ENCODE results near the gene NAXE.

Gene NAXE

GRCh38 chr1:156591181-156591431 lies 470 bp upstream of the NAXE start:
- Histone ChIP-seq H3K27me3 (ENCODE audit: control insufficient read depth in 2 of 2, insufficient read depth in 2 of 2, low read length in 2 of 2) (no peaks in the 10 kb centered on the region), H3K4me3 (ENCODE audit: low read length in 2 of 2) (peak overlapping the region; percentile 66 to 96), H3K9me3 (ENCODE audit: control insufficient read depth in 2 of 2, low read length in 2 of 2) (no peaks in the 10 kb centered on the region), H3K9ac (ENCODE audit: low read depth in 1 of 2, low read length in 2 of 2) (peak overlapping the region; percentile 79 to 96), H3K36me3 (ENCODE audit: control insufficient read depth in 2 of 2, insufficient read depth in 2 of 2, low read length in 2 of 2) (peaks cover 10 to 25% of the 10 kb centered on the region in 2 donors), H3K27ac (ENCODE audit: low read depth in 2 of 2, low read length in 2 of 2) (peak overlapping the region; percentile 81 to 88), H3K4me1 (ENCODE audit: control insufficient read depth in 2 of 2, insufficient read depth in 2 of 2, low read length in 2 of 2) (peaks cover 11 to 12% of the 10 kb centered on the region in 2 donors)

DNA sequence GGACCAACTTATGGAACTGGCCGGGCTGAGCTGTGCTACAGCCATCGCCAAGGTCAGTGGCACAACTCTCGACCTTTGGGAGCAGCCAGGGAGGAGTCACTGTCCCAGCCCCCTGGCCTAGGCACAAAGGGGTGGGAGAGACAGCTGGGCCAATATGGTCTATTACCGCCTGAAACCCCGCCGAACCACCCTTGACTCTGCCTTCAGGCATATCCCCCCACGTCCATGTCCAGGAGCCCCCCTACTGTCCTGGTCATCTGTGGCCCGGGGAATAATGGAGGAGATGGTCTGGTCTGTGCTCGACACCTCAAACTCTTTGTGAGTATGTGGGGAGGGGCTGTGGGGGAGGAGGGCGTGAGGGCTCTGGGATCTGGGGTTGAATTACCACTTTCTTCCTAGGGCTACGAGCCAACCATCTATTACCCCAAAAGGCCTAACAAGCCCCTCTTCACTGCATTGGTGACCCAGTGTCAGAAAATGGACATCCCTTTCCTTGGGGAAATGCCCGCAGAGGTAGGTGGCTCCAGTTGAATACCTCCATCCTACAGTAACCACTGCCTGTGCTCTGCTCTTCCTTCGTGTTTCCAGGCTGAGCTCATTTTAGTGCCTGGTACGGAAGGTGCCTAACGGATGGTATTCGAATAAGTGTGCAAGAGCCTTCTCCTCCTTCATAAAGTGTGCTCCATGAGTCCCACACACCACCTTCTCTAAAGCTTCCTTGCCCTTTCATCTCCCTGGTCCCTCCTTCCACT lies 758 bp downstream of the NAXE start:
- H3K4me1 ChIP-seq (ENCODE audit: control insufficient read depth in 2 of 2, insufficient read depth in 2 of 2, low read length in 2 of 2), result peaks cover 11 to 12% of the 10 kb centered on the region in 2 donors
- peak overlapping the region; percentile 79 to 86 for H3K9ac ChIP-seq (ENCODE audit: low read depth in 1 of 2, low read length in 2 of 2)
- no peaks in the 10 kb centered on the region for H3K9me3 ChIP-seq (ENCODE audit: control insufficient read depth in 2 of 2, low read length in 2 of 2)
- peak overlapping the region; percentile 66 to 81 for H3K4me3 ChIP-seq (ENCODE audit: low read length in 2 of 2)
- H3K27me3 ChIP-seq (ENCODE audit: control insufficient read depth in 2 of 2, insufficient read depth in 2 of 2, low read length in 2 of 2), result no peaks in the 10 kb centered on the region
- H3K36me3 ChIP-seq (ENCODE audit: control insufficient read depth in 2 of 2, insufficient read depth in 2 of 2, low read length in 2 of 2), result peaks cover 16 to 37% of the 10 kb centered on the region in 2 donors
- peak overlapping the region; percentile 81 to 88 for H3K27ac ChIP-seq (ENCODE audit: low read depth in 2 of 2, low read length in 2 of 2)

DNA sequence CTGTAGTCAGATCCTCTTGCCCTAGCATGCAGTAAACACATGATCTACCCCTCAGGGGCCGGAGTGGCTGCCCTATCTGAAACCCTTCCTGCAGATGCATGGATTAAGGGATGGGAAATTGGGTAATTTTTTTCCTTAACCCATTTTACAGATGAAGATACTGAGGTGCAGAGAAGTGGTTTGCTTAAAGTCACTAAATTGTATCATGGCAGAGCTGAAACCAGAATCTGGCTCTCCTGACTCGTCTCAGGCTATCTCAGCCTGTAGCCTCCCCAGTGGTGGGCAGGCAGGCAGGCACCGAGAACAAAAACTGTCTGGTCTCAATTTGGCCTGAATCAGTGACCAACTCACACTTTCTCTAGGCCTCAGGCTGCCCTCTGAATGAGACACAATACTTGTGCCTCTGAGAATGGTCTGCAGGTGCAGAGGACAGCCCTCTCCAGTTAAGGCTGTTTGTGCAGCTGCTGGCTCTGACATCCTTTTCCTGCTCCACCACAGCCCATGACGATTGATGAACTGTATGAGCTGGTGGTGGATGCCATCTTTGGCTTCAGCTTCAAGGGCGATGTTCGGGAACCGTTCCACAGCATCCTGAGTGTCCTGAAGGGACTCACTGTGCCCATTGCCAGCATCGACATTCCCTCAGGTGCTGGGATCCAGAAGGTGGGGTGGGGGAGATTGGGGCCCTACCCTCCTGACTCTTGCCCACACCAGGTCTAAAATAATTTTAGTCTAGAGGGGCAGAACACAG lies 1.5 kb downstream of the NAXE start:
- peaks cover 23 to 44% of the 10 kb centered on the region in 2 donors for H3K36me3 ChIP-seq (ENCODE audit: control insufficient read depth in 2 of 2, insufficient read depth in 2 of 2, low read length in 2 of 2)
- H3K9ac ChIP-seq (ENCODE audit: low read depth in 1 of 2, low read length in 2 of 2), result peak overlapping the region in 1 of 2 donors; percentile 14
- no peaks in the 10 kb centered on the region for H3K27me3 ChIP-seq (ENCODE audit: control insufficient read depth in 2 of 2, insufficient read depth in 2 of 2, low read length in 2 of 2)
- H3K4me1 ChIP-seq (ENCODE audit: control insufficient read depth in 2 of 2, insufficient read depth in 2 of 2, low read length in 2 of 2), result peaks cover 11 to 12% of the 10 kb centered on the region in 2 donors
- no peaks in the 10 kb centered on the region for H3K9me3 ChIP-seq (ENCODE audit: control insufficient read depth in 2 of 2, low read length in 2 of 2)
- no peak overlapping the region for H3K4me3 ChIP-seq (ENCODE audit: low read length in 2 of 2)
- H3K27ac ChIP-seq (ENCODE audit: low read depth in 2 of 2, low read length in 2 of 2), result no peak overlapping the region

DNA sequence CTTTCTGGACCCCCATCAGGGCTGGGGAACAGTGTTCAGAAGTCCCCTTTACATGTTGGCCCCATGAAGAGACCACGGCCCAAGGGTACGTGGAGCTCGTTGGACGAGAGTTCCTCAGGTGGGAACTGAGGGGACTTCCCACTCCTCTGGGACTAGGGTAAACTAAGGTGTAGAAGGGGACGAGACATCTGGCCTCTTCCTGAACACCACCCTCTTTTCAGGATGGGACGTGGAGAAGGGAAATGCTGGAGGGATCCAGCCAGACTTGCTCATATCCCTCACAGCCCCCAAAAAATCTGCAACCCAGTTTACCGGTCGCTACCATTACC lies 2.0 kb downstream of the NAXE start:
- Histone ChIP-seq H3K4me1 (ENCODE audit: control insufficient read depth in 2 of 2, insufficient read depth in 2 of 2, low read length in 2 of 2) (peaks cover 11 to 12% of the 10 kb centered on the region in 2 donors), H3K4me3 (ENCODE audit: low read length in 2 of 2) (no peak overlapping the region), H3K9ac (ENCODE audit: low read depth in 1 of 2, low read length in 2 of 2) (peak overlapping the region in 1 of 2 donors; percentile 14), H3K36me3 (ENCODE audit: control insufficient read depth in 2 of 2, insufficient read depth in 2 of 2, low read length in 2 of 2) (peaks cover 27 to 48% of the 10 kb centered on the region in 2 donors), H3K9me3 (ENCODE audit: control insufficient read depth in 2 of 2, low read length in 2 of 2) (no peaks in the 10 kb centered on the region), H3K27ac (ENCODE audit: low read depth in 2 of 2, low read length in 2 of 2) (no peak overlapping the region), H3K27me3 (ENCODE audit: control insufficient read depth in 2 of 2, insufficient read depth in 2 of 2, low read length in 2 of 2) (no peaks in the 10 kb centered on the region)

GRCh38 chr1:156594190-156594589 lies 2.6 kb downstream of the NAXE start:
- Histone ChIP-seq H3K9me3 (ENCODE audit: control insufficient read depth in 2 of 2, low read length in 2 of 2) (no peaks in the 10 kb centered on the region), H3K4me3 (ENCODE audit: low read length in 2 of 2) (no peak overlapping the region), H3K27me3 (ENCODE audit: control insufficient read depth in 2 of 2, insufficient read depth in 2 of 2, low read length in 2 of 2) (no peaks in the 10 kb centered on the region), H3K27ac (ENCODE audit: low read depth in 2 of 2, low read length in 2 of 2) (no peak overlapping the region), H3K9ac (ENCODE audit: low read depth in 1 of 2, low read length in 2 of 2) (no peak overlapping the region), H3K36me3 (ENCODE audit: control insufficient read depth in 2 of 2, insufficient read depth in 2 of 2, low read length in 2 of 2) (peaks cover 27 to 48% of the 10 kb centered on the region in 2 donors), H3K4me1 (ENCODE audit: control insufficient read depth in 2 of 2, insufficient read depth in 2 of 2, low read length in 2 of 2) (peaks cover 11 to 12% of the 10 kb centered on the region in 2 donors)

DNA sequence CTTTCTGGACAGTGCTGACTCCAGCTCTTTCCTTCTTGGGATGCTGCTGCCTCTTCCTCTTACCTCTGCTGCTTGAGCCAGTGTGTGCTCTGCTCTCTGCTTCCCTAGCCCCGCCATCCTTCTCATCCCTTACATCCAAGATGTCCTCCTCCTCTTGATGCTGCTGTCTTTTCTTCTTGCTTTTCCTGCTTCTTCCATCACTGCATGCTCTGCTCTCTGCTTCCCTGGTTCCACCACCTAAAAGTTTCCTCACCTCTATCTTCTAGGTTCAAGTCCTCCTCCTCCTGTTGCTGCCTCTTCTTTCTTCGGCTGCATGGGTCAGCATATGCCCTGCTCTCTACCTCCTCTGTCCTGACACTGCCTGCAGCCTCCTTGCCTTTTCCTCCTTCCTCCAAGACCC lies 3.4 kb downstream of the NAXE start:
- no peak overlapping the region for H3K9ac ChIP-seq (ENCODE audit: low read depth in 1 of 2, low read length in 2 of 2)
- H3K36me3 ChIP-seq (ENCODE audit: control insufficient read depth in 2 of 2, insufficient read depth in 2 of 2, low read length in 2 of 2), result peaks cover 27 to 48% of the 10 kb centered on the region in 2 donors

GRCh38 chr1:156596426-156596825 lies 4.8 kb downstream of the NAXE start:
- H3K9ac ChIP-seq (ENCODE audit: low read depth in 1 of 2, low read length in 2 of 2), result no peak overlapping the region
- H3K36me3 ChIP-seq (ENCODE audit: control insufficient read depth in 2 of 2, insufficient read depth in 2 of 2, low read length in 2 of 2), result peaks cover 27 to 48% of the 10 kb centered on the region in 2 donors
- no peak overlapping the region for H3K27ac ChIP-seq (ENCODE audit: low read depth in 2 of 2, low read length in 2 of 2)
- no peaks in the 10 kb centered on the region for H3K27me3 ChIP-seq (ENCODE audit: control insufficient read depth in 2 of 2, insufficient read depth in 2 of 2, low read length in 2 of 2)
- H3K4me1 ChIP-seq (ENCODE audit: control insufficient read depth in 2 of 2, insufficient read depth in 2 of 2, low read length in 2 of 2), result peaks cover 9 to 11% of the 10 kb centered on the region in 2 donors
- H3K4me3 ChIP-seq (ENCODE audit: low read length in 2 of 2), result no peak overlapping the region
- H3K9me3 ChIP-seq (ENCODE audit: control insufficient read depth in 2 of 2, low read length in 2 of 2), result no peaks in the 10 kb centered on the region

More for the DNA sequence above, 3.4 kb downstream of the NAXE start:
- peaks cover 11 to 12% of the 10 kb centered on the region in 2 donors for H3K4me1 ChIP-seq (ENCODE audit: control insufficient read depth in 2 of 2, insufficient read depth in 2 of 2, low read length in 2 of 2)
- no peaks in the 10 kb centered on the region for H3K27me3 ChIP-seq (ENCODE audit: control insufficient read depth in 2 of 2, insufficient read depth in 2 of 2, low read length in 2 of 2)
- H3K27ac ChIP-seq (ENCODE audit: low read depth in 2 of 2, low read length in 2 of 2), result no peak overlapping the region
- no peak overlapping the region for H3K4me3 ChIP-seq (ENCODE audit: low read length in 2 of 2)
- H3K9me3 ChIP-seq (ENCODE audit: control insufficient read depth in 2 of 2, low read length in 2 of 2), result no peaks in the 10 kb centered on the region

DNA sequence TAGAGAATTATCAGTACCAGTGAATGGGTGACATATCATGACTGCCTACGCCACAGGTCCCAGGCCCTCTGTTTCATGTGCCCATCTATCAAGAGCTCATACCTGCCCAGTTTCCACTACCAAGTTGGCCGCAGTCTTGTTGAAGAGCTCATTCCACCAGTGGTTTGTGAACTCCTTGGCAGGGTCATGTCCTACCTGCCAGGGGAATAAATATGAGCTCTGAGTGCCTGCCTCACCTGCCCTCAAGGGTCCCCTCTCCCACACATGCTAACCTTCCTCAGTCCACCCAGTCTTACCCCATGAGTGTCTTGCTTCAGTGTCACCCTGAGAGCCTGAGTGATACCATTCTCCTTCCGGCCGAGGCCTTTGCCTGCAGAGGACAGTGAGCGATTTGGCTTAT lies 6.5 kb downstream of the NAXE start:
- Histone ChIP-seq H3K27ac (ENCODE audit: low read depth in 2 of 2, low read length in 2 of 2) (no peak overlapping the region), H3K9ac (ENCODE audit: low read depth in 1 of 2, low read length in 2 of 2) (no peak overlapping the region), H3K4me1 (ENCODE audit: control insufficient read depth in 2 of 2, insufficient read depth in 2 of 2, low read length in 2 of 2) (peaks cover 8% of the 10 kb centered on the region in 2 donors), H3K36me3 (ENCODE audit: control insufficient read depth in 2 of 2, insufficient read depth in 2 of 2, low read length in 2 of 2) (peaks cover 26 to 46% of the 10 kb centered on the region in 2 donors), H3K27me3 (ENCODE audit: control insufficient read depth in 2 of 2, insufficient read depth in 2 of 2, low read length in 2 of 2) (no peaks in the 10 kb centered on the region), H3K4me3 (ENCODE audit: low read length in 2 of 2) (no peak overlapping the region), H3K9me3 (ENCODE audit: control insufficient read depth in 2 of 2, low read length in 2 of 2) (no peaks in the 10 kb centered on the region)

- Histone ChIP-seq H3K9me3 (ENCODE audit: control insufficient read depth in 2 of 2, low read length in 2 of 2) (no peaks in the 10 kb centered on the region), H3K4me3 (ENCODE audit: low read length in 2 of 2) (no peak overlapping the region), H3K9ac (ENCODE audit: low read depth in 1 of 2, low read length in 2 of 2) (no peak overlapping the region), H3K27me3 (ENCODE audit: control insufficient read depth in 2 of 2, insufficient read depth in 2 of 2, low read length in 2 of 2) (no peaks in the 10 kb centered on the region), H3K4me1 (ENCODE audit: control insufficient read depth in 2 of 2, insufficient read depth in 2 of 2, low read length in 2 of 2) (peaks cover 8% of the 10 kb centered on the region in 2 donors), H3K27ac (ENCODE audit: low read depth in 2 of 2, low read length in 2 of 2) (no peak overlapping the region), H3K36me3 (ENCODE audit: control insufficient read depth in 2 of 2, insufficient read depth in 2 of 2, low read length in 2 of 2) (peaks cover 21 to 44% of the 10 kb centered on the region in 2 donors)
These were observed 7.3 kb downstream of the NAXE start for GRCh38 chr1:156598731-156599432.

GRCh38 chr1:156599811-156600210 lies 8.2 kb downstream of the NAXE start:
- Histone ChIP-seq H3K4me3 (ENCODE audit: low read length in 2 of 2) (no peak overlapping the region), H3K9me3 (ENCODE audit: control insufficient read depth in 2 of 2, low read length in 2 of 2) (no peaks in the 10 kb centered on the region)

More at GRCh38 chr1:156599811-156600210, 8.2 kb downstream of the NAXE start:
- Histone ChIP-seq H3K9ac (ENCODE audit: low read depth in 1 of 2, low read length in 2 of 2) (no peak overlapping the region), H3K27ac (ENCODE audit: low read depth in 2 of 2, low read length in 2 of 2) (no peak overlapping the region), H3K4me1 (ENCODE audit: control insufficient read depth in 2 of 2, insufficient read depth in 2 of 2, low read length in 2 of 2) (peaks cover 8% of the 10 kb centered on the region in 2 donors), H3K36me3 (ENCODE audit: control insufficient read depth in 2 of 2, insufficient read depth in 2 of 2, low read length in 2 of 2) (peaks cover 21 to 36% of the 10 kb centered on the region in 2 donors), H3K27me3 (ENCODE audit: control insufficient read depth in 2 of 2, insufficient read depth in 2 of 2, low read length in 2 of 2) (no peaks in the 10 kb centered on the region)

All from mucosa of rectum (tissue), 2 donors.